ENCODE measurements around the gene GSN. TPM values are rescaled to one million over a fixed set of nuclear protein-coding genes. Genes with fewer than 3 reads are reported as not detected.
A peak's percentile ranks its signal among the peaks of the same experiment; 100 is the strongest.

GSN gene
- total and polyA plus RNA-seq, 9 of the 15 experiments (the other 6 are each of a cell fraction or from before 2014, with no cell fraction given): 0.39 to 16.6 (median 8.2) TPM

DNA sequence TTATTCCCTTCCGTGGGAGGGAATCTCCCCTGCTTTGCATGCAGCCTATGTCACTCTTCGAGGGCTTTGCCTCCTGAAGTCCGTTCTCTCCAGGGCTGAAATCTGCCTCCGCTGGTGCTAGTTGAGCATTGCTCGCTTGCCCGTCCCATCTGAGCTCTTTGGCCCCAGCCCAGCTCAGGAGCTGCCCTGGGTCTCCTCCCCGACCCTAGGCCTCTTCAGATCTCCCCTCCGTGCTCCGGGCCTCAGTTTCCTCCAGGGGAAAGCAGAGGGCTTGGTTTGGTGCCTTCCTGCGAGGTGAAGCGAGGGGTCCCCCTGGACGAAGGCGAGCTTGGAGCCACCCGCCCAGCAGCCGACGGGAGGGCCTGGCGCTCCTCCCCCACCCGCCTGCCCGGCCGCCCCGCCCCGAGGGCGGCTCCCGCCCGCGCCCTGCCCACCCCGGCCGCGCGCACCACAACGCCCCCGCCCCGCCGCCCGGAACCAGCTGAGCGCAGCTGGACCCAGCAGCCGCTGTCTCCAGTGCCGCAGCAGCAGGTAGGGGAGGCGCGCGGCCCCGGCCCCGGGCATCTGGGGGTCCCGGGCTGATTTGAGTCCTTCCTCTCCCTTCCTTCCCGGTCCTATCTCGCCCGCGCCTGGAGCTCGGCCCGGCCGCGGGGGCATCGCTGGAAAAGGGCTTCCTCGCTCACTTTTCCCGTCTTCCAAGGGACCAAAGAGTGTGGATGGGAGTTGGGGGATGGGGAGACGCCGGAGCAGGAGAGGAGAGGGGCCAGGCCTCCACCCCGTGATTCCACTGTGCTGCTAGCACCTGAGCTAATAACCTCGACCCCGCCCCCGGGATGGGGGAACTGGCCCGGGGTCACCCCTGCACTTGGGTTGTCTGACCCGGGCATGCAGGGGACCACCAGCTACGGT is at the start of gene GSN (continued):
- peak in 1 of 3 experiments; percentile 18 for TF ChIP-seq YY1 (IDR thresholded peaks at IDR 0.05; ENCODE audit: borderline replicate concordance in 1 of 3, control insufficient read depth in 1 of 3, extremely low read depth in 1 of 3, insufficient read depth in 3 of 3, insufficient read length in 1 of 3, insufficient replicate concordance in 2 of 3, low read depth in 1 of 3, low read length in 2 of 3)
- TF ChIP-seq, protein P1, sequence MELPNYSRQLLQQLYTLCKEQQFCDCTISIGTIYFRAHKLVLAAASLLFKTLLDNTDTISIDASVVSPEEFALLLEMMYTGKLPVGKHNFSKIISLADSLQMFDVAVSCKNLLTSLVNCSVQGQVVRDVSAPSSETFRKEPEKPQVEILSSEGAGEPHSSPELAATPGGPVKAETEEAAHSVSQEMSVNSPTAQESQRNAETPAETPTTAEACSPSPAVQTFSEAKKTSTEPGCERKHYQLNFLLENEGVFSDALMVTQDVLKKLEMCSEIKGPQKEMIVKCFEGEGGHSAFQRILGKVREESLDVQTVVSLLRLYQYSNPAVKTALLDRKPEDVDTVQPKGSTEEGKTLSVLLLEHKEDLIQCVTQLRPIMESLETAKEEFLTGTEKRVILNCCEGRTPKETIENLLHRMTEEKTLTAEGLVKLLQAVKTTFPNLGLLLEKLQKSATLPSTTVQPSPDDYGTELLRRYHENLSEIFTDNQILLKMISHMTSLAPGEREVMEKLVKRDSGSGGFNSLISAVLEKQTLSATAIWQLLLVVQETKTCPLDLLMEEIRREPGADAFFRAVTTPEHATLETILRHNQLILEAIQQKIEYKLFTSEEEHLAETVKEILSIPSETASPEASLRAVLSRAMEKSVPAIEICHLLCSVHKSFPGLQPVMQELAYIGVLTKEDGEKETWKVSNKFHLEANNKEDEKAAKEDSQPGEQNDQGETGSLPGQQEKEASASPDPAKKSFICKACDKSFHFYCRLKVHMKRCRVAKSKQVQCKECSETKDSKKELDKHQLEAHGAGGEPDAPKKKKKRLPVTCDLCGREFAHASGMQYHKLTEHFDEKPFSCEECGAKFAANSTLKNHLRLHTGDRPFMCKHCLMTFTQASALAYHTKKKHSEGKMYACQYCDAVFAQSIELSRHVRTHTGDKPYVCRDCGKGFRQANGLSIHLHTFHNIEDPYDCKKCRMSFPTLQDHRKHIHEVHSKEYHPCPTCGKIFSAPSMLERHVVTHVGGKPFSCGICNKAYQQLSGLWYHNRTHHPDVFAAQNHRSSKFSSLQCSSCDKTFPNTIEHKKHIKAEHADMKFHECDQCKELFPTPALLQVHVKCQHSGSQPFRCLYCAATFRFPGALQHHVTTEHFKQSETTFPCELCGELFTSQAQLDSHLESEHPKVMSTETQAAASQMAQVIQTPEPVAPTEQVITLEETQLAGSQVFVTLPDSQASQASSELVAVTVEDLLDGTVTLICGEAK (IDR thresholded peaks at IDR 0.05): peak; percentile 32; the same call in 1 of the 2 replicates
- TF ChIP-seq, protein P1 (CRISPR knock-in tag; IDR thresholded peaks at IDR 0.05): no peak
- TF ChIP-seq, protein P2, sequence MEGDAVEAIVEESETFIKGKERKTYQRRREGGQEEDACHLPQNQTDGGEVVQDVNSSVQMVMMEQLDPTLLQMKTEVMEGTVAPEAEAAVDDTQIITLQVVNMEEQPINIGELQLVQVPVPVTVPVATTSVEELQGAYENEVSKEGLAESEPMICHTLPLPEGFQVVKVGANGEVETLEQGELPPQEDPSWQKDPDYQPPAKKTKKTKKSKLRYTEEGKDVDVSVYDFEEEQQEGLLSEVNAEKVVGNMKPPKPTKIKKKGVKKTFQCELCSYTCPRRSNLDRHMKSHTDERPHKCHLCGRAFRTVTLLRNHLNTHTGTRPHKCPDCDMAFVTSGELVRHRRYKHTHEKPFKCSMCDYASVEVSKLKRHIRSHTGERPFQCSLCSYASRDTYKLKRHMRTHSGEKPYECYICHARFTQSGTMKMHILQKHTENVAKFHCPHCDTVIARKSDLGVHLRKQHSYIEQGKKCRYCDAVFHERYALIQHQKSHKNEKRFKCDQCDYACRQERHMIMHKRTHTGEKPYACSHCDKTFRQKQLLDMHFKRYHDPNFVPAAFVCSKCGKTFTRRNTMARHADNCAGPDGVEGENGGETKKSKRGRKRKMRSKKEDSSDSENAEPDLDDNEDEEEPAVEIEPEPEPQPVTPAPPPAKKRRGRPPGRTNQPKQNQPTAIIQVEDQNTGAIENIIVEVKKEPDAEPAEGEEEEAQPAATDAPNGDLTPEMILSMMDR (IDR thresholded peaks at IDR 0.05 in 2 of 3, conservative IDR thresholded peaks at IDR 0.05 in 1 of 3; ENCODE audit: insufficient read depth in 2 of 3, low read depth in 1 of 3, low read length in 3 of 3): 0 out of 6 replicates have a peak, but pooled peaks of 1 of the 3 experiments have one; percentile 2
- TF ChIP-seq PHF8 (IDR thresholded peaks at IDR 0.05; ENCODE audit: borderline replicate concordance, low read length): peak; percentile 66; the same call in 1 of the 2 replicates
- TF ChIP-seq SAP30 (IDR thresholded peaks at IDR 0.05; ENCODE audit: borderline replicate concordance, insufficient read depth, low read depth, low read length, poor library complexity, severe bottlenecking): peak; percentile 55
- no peak for TF ChIP-seq LEF1 (IDR thresholded peaks at IDR 0.05)
- TF ChIP-seq SPI1 (IDR thresholded peaks at IDR 0.05; ENCODE audit: borderline replicate concordance, low read depth, low read length): no peak
- TF ChIP-seq, protein P3, sequence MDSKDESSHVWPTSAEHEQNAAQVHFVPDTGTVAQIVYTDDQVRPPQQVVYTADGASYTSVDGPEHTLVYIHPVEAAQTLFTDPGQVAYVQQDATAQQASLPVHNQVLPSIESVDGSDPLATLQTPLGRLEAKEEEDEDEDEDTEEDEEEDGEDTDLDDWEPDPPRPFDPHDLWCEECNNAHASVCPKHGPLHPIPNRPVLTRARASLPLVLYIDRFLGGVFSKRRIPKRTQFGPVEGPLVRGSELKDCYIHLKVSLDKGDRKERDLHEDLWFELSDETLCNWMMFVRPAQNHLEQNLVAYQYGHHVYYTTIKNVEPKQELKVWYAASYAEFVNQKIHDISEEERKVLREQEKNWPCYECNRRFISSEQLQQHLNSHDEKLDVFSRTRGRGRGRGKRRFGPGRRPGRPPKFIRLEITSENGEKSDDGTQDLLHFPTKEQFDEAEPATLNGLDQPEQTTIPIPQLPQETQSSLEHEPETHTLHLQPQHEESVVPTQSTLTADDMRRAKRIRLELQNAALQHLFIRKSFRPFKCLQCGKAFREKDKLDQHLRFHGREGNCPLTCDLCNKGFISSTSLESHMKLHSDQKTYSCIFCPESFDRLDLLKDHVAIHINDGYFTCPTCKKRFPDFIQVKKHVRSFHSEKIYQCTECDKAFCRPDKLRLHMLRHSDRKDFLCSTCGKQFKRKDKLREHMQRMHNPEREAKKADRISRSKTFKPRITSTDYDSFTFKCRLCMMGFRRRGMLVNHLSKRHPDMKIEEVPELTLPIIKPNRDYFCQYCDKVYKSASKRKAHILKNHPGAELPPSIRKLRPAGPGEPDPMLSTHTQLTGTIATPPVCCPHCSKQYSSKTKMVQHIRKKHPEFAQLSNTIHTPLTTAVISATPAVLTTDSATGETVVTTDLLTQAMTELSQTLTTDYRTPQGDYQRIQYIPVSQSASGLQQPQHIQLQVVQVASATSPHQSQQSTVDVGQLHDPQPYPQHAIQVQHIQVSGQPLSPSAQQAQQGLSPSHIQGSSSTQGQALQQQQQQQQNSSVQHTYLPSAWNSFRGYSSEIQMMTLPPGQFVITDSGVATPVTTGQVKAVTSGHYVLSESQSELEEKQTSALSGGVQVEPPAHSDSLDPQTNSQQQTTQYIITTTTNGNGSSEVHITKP (IDR thresholded peaks at IDR 0.05; ENCODE audit: partially characterized antibody): peak; percentile 69

All from K562 (cell line).